ENCODE measurements around the gene TNFAIP6. TPM values are rescaled to one million over a fixed set of nuclear protein-coding genes. Genes with fewer than 3 reads are reported as not detected.
"Not testable (repeated sequence)": the region's sequence is repeated elsewhere in the genome, so short reads cannot be mapped to it uniquely, and the experiment has no call there.

Gene TNFAIP6
- under 1 TPM in 1 of 3 donors, not detected in 2; 0.83 TPM for total RNA-seq
- not detected for total RNA-seq (2013)

- no peak within 1 kb of the TSS for H3K27ac Mint-ChIP-seq
- no peak within 1 kb of the TSS for H3K4me3 Mint-ChIP-seq
- DNase-seq (no peak), ATAC-seq (peak in 1 of 3 donors; percentile 27)
- H3K4me1 ChIP-seq (ENCODE audit: control insufficient read depth, insufficient read depth, low read length), result no peaks in the 10 kb centered on the region
- no peaks in the 10 kb centered on the region for H3K9me3 Mint-ChIP-seq
- no peak for TF ChIP-seq CTCF (IDR thresholded peaks at IDR 0.05)
- no peaks in the 10 kb centered on the region for H3K36me3 ChIP-seq (ENCODE audit: control insufficient read depth, insufficient read depth, low read length)
- no peaks in the 10 kb centered on the region for H3K36me3 Mint-ChIP-seq
- peaks cover 6 to 8% of the 10 kb centered on the region in 2 donors for H3K27me3 Mint-ChIP-seq (ENCODE audit: low read depth in 2 of 2)
- H3K27me3 ChIP-seq (ENCODE audit: control insufficient read depth, insufficient read depth, low read length), result no peaks in the 10 kb centered on the region
- WGBS (ENCODE audit: insufficient coverage), result 93% methylated on average over 2 of the region's 3 CpGs
- no peaks in the 10 kb centered on the region for H3K9me3 ChIP-seq (ENCODE audit: control insufficient read depth, insufficient read depth, low read length)
- no peak within 1 kb of the TSS for H3K27ac ChIP-seq (ENCODE audit: low read length)
- H3K4me3 ChIP-seq (ENCODE audit: low read length), result no peak within 1 kb of the TSS
- intact Hi-C loops (cut with micrococcal nuclease), result no loop called here
- no peaks in the 10 kb centered on the region for H3K4me1 Mint-ChIP-seq
Measured at GRCh38 chr2:151357359-151357758, at the start of gene TNFAIP6. Gene TNFAIP6 (plus strand): TSS chr2:151357592. CDS start chr2:151357667, 75 bp downstream.

GRCh38 chr2:151310313-151310712 lies 47.1 kb upstream of the TNFAIP6 start:
- 94% methylated on average over 6 of the region's 6 CpGs for WGBS (ENCODE audit: insufficient coverage)
- DNase-seq; H3K9me3 Mint-ChIP-seq; H3K27me3 ChIP-seq (ENCODE audit: control insufficient read depth, insufficient read depth, low read length); H3K4me3 ChIP-seq (ENCODE audit: low read length); H3K27me3 Mint-ChIP-seq (ENCODE audit: low read depth in 2 of 2); H3K36me3 ChIP-seq (ENCODE audit: control insufficient read depth, insufficient read depth, low read length); intact Hi-C loops (cut with micrococcal nuclease); H3K4me1 Mint-ChIP-seq; H3K27ac Mint-ChIP-seq; H3K27ac ChIP-seq (ENCODE audit: low read length); ATAC-seq; H3K4me3 Mint-ChIP-seq; H3K36me3 Mint-ChIP-seq; H3K4me1 ChIP-seq (ENCODE audit: control insufficient read depth, insufficient read depth, low read length); H3K9me3 ChIP-seq (ENCODE audit: control insufficient read depth, insufficient read depth, low read length): not testable (repeated sequence)

- H3K27ac Mint-ChIP-seq; H3K4me1 Mint-ChIP-seq; H3K9me3 Mint-ChIP-seq; H3K27ac ChIP-seq (ENCODE audit: low read length); DNase-seq; H3K4me3 ChIP-seq (ENCODE audit: low read length); H3K4me1 ChIP-seq (ENCODE audit: control insufficient read depth, insufficient read depth, low read length); intact Hi-C loops (cut with micrococcal nuclease); H3K27me3 Mint-ChIP-seq (ENCODE audit: low read depth in 2 of 2); H3K4me3 Mint-ChIP-seq; H3K9me3 ChIP-seq (ENCODE audit: control insufficient read depth, insufficient read depth, low read length); H3K36me3 ChIP-seq (ENCODE audit: control insufficient read depth, insufficient read depth, low read length); H3K27me3 ChIP-seq (ENCODE audit: control insufficient read depth, insufficient read depth, low read length); ATAC-seq; H3K36me3 Mint-ChIP-seq: not testable (repeated sequence)
- 85% methylated on average over 6 of the region's 6 CpGs for WGBS (ENCODE audit: insufficient coverage)
Measured at GRCh38 chr2:151312440-151312839, 45.0 kb upstream of the TNFAIP6 start.

GRCh38 chr2:151315381-151315903 lies 42.0 kb upstream of the TNFAIP6 start:
- intact Hi-C loops (cut with micrococcal nuclease), result no loop called here
- Histone ChIP-seq H3K4me3 (ENCODE audit: low read length) (no peak overlapping the region), H3K36me3 (ENCODE audit: control insufficient read depth, insufficient read depth, low read length) (no peaks in the 10 kb centered on the region), H3K4me1 (ENCODE audit: control insufficient read depth, insufficient read depth, low read length) (no peaks in the 10 kb centered on the region), H3K27me3 (ENCODE audit: control insufficient read depth, insufficient read depth, low read length) (no peaks in the 10 kb centered on the region), H3K9me3 (ENCODE audit: control insufficient read depth, insufficient read depth, low read length) (no peaks in the 10 kb centered on the region), H3K27ac (ENCODE audit: low read length) (no peak overlapping the region)
- Mint-ChIP-seq H3K9me3 (no peaks in the 10 kb centered on the region), H3K27ac (no peak overlapping the region), H3K27me3 (ENCODE audit: low read depth in 2 of 2) (no peaks in the 10 kb centered on the region), H3K4me3 (no peak overlapping the region), H3K36me3 (no peaks in the 10 kb centered on the region), H3K4me1 (peaks cover 5 to 7% of the 10 kb centered on the region in 2 donors)
- DNase-seq, result no peak
- no peak for ATAC-seq
- TF ChIP-seq CTCF (IDR thresholded peaks at IDR 0.05), result no peak
- 94% methylated on average over 7 of the region's 7 CpGs for WGBS (ENCODE audit: insufficient coverage)

Measured in natural killer cell (primary cell).